GM21447 (cell line): ENCODE data around the gene ERCC5.

Source experiments
- ATAC-seq: cut with Tn5 transposase; IDR thresholded peaks from one replicate; pipeline ENCODE4 v1.9.1; 2021; ENCODE audit not compliant: unreplicated experiment

ERCC5 gene

GRCh38 chr13:102915393-102915930, 69.6 kb downstream of the ERCC5 start:
- ATAC-seq, result no peak

- ATAC-seq, result no peak
These were observed 71.2 kb downstream of the ERCC5 start for GRCh38 chr13:102917019-102917418.

- no peak for ATAC-seq
These were observed 76.4 kb downstream of the ERCC5 start for GRCh38 chr13:102922184-102922583.
